RWPE2 (cell line): ENCODE data around the gene TARBP1.

Source experiments
- ATAC-seq: fragments of 200-7000 bp; cut with Tn5 transposase; 3 replicates; pipeline ENCODE4 v1.9.1; 2021; ENCODE audit warnings: low read depth
- DNase-seq: peaks from one replicate; pipeline ENCODE4 v3.0.0-alpha.2; 2020; ENCODE audit warnings: low spot score
- H3K27ac ChIP-seq: fragments of 450-650 bp; 2 replicates; pipeline ENCODE4 v1.5.1; 2017; ENCODE audit warnings: mild to moderate bottlenecking; ENCODE audit not compliant: poor library complexity, severe bottlenecking
- H3K27me3 ChIP-seq: fragments of 250-450 bp; sonication (Bioruptor Pico); 2 replicates; pipeline ENCODE4 v1.5.1; 2021; ENCODE audit warnings: mild to moderate bottlenecking, moderate library complexity; ENCODE audit not compliant: insufficient read depth, poor library complexity, severe bottlenecking
- H3K36me3 ChIP-seq: fragments of 250-450 bp; sonication (Bioruptor Pico); 2 replicates; pipeline ENCODE4 v1.5.1; 2020; ENCODE audit warnings: low read depth, mild to moderate bottlenecking, moderate library complexity
- H3K4me1 ChIP-seq: fragments of 250-450 bp; sonication (Bioruptor Pico); 2 replicates; pipeline ENCODE4 v1.5.1; 2021; ENCODE audit warnings: mild to moderate bottlenecking, moderate library complexity; ENCODE audit not compliant: insufficient read depth, poor library complexity, severe bottlenecking
- H3K4me3 ChIP-seq: fragments of 250-450 bp; sonication (Bioruptor Pico); 2 replicates; pipeline ENCODE4 v1.5.1; 2021; ENCODE audit warnings: mild to moderate bottlenecking, moderate library complexity; ENCODE audit not compliant: severe bottlenecking
- H3K9me3 ChIP-seq: fragments of 250-450 bp; sonication (Bioruptor Pico); 2 replicates; pipeline ENCODE4 v1.5.1; 2021; ENCODE audit warnings: mild to moderate bottlenecking, moderate library complexity; ENCODE audit not compliant: severe bottlenecking
- CTCF ChIP-seq: fragments of 450-650 bp; IDR thresholded peaks from one replicate; pipeline ENCODE4 v1.5.1; 2017; ENCODE audit warnings: mild to moderate bottlenecking, moderate library complexity; ENCODE audit not compliant: poor library complexity, severe bottlenecking

Gene TARBP1

GRCh38 chr1:234500269-234500668 lies 21.3 kb upstream of the TARBP1 start:
- DNase-seq (no peak), ATAC-seq (no peak)
- Histone ChIP-seq H3K4me3 (no peak overlapping the region), H3K27me3 (no peaks in the 10 kb centered on the region), H3K4me1 (peaks cover 36% of the 10 kb centered on the region), H3K36me3 (no peaks in the 10 kb centered on the region), H3K9me3 (no peaks in the 10 kb centered on the region), H3K27ac (peak overlapping the region; percentile 79)
- TF ChIP-seq CTCF, result no peak

GRCh38 chr1:234499943-234500245 lies 20.9 kb upstream of the TARBP1 start:
- no peak for TF ChIP-seq CTCF
- DNase-seq, result no peak
- ATAC-seq, result no peak
- Histone ChIP-seq H3K4me1 (peaks cover 35% of the 10 kb centered on the region), H3K9me3 (no peaks in the 10 kb centered on the region), H3K27ac (peak overlapping the region; percentile 79), H3K27me3 (no peaks in the 10 kb centered on the region), H3K36me3 (no peaks in the 10 kb centered on the region), H3K4me3 (no peak overlapping the region)

- H3K9me3 ChIP-seq, result no peaks in the 10 kb centered on the region
- peaks cover 41% of the 10 kb centered on the region for H3K4me1 ChIP-seq
- peak; percentile 69 for ATAC-seq
- TF ChIP-seq CTCF, result peak; percentile 77
- H3K4me3 ChIP-seq, result no peak overlapping the region
- H3K27me3 ChIP-seq, result no peaks in the 10 kb centered on the region
- peak; percentile 70 for DNase-seq
- no peaks in the 10 kb centered on the region for H3K36me3 ChIP-seq
- H3K27ac ChIP-seq, result peak overlapping the region; percentile 79
Observed at GRCh38 chr1:234499119-234499942, 20.4 kb upstream of the TARBP1 start.

- peak overlapping the region; percentile 79 for H3K27ac ChIP-seq
Observed at GRCh38 chr1:234498448-234499118, 19.6 kb upstream of the TARBP1 start.

More at GRCh38 chr1:234498448-234499118, 19.6 kb upstream of the TARBP1 start:
- ATAC-seq, result no peak
- Histone ChIP-seq H3K4me1 (peaks cover 41% of the 10 kb centered on the region), H3K9me3 (no peaks in the 10 kb centered on the region), H3K4me3 (no peak overlapping the region), H3K27me3 (no peaks in the 10 kb centered on the region), H3K36me3 (no peaks in the 10 kb centered on the region)
- no peak for DNase-seq
- no peak for TF ChIP-seq CTCF
